ENCODE results near the gene ARID1A. TPM values are rescaled to one million over a fixed set of nuclear protein-coding genes. Genes with fewer than 3 reads are reported as not detected.
A peak's percentile ranks its signal among the peaks of the same experiment; 100 is the strongest.

Gene ARID1A
- total and polyA plus RNA-seq, 9 of the 15 experiments (the other 6 are each of a cell fraction or from before 2014, with no cell fraction given), result 8.3 to 88.3 (median 22.5) TPM

DNA sequence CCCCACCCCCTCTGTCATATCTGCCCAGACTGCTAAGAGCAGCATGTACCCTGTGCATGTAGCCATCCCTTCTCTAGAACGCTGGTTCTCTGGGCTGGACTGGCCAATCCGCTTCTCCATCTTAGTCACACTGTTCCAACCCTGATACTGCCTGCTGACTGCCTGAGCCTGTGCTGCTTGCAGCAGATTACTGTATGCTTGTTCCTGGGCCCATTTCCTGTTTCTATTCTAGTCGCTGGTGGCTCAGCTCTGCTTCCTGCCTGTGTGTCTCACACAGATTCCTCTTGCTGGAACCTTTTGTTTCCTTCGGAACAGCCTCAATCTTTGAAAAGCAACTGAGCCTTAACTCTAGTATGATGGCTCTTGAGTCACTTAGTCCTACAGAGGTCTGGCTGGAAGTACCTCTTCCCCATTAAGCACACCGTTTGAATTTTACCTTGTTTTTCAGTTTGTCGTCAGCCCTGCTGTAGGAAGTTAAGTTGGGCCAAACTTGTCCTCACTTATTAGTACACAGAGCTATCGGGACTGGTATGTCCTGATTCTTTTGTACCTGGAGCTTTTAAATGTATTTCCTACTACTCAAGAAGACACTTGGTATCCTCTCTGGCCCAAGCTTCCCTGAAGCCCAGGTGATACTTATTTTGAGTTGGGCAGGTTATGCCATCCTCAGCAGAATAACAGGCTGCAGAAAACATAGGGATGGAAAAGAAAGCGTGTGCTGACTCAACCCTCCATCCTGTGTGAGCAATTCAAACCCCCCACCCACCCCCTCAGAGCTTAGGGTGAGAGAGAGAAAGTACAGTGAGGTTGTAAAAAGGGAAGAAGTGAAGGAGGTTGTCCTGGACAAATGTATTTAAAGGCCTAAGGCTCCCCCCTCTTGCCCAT, 48.5 kb downstream of the ARID1A start (continued):
- TF ChIP-seq, protein P1, sequence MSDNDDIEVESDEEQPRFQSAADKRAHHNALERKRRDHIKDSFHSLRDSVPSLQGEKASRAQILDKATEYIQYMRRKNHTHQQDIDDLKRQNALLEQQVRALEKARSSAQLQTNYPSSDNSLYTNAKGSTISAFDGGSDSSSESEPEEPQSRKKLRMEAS (CRISPR knock-in tag; IDR thresholded peaks at IDR 0.05), result peak; percentile 83
- TF ChIP-seq MTA3 (IDR thresholded peaks at IDR 0.05; ENCODE audit: borderline replicate concordance), result peak; percentile 95
- no peak for TF ChIP-seq HNRNPL (IDR thresholded peaks at IDR 0.05; ENCODE audit: low read depth, low read length)
- no peak for TF ChIP-seq ZNF3 (CRISPR knock-in tag; IDR thresholded peaks at IDR 0.05)
- TF ChIP-seq, protein P2, sequence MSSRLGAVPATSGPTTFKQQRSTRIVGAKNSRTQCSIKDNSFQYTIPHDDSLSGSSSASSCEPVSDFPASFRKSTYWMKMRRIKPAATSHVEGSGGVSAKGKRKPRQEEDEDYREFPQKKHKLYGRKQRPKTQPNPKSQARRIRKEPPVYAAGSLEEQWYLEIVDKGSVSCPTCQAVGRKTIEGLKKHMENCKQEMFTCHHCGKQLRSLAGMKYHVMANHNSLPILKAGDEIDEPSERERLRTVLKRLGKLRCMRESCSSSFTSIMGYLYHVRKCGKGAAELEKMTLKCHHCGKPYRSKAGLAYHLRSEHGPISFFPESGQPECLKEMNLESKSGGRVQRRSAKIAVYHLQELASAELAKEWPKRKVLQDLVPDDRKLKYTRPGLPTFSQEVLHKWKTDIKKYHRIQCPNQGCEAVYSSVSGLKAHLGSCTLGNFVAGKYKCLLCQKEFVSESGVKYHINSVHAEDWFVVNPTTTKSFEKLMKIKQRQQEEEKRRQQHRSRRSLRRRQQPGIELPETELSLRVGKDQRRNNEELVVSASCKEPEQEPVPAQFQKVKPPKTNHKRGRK (tag; IDR thresholded peaks at IDR 0.05), result no peak
- TF ChIP-seq, protein P3, sequence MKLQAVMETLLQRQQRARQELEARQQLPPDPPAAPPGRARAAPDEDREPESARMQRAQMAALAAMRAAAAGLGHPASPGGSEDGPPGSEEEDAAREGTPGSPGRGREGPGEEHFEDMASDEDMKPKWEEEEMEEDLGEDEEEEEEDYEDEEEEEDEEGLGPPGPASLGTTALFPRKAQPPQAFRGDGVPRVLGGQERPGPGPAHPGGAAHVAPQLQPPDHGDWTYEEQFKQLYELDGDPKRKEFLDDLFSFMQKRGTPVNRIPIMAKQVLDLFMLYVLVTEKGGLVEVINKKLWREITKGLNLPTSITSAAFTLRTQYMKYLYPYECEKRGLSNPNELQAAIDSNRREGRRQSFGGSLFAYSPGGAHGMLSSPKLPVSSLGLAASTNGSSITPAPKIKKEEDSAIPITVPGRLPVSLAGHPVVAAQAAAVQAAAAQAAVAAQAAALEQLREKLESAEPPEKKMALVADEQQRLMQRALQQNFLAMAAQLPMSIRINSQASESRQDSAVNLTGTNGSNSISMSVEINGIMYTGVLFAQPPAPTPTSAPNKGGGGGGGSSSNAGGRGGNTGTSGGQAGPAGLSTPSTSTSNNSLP (IDR thresholded peaks at IDR 0.05; ENCODE audit: borderline replicate concordance, low read depth, low read length), result peak; percentile 73; the same call in 1 of the 2 replicates
- TF ChIP-seq TFAM (CRISPR knock-in tag; conservative IDR thresholded peaks at IDR 0.05), result no peak
- 0 out of 2 replicates have a peak, but pooled peaks have one; percentile 8 for TF ChIP-seq RB1 (IDR thresholded peaks at IDR 0.05; ENCODE audit: low read depth)
- peak; percentile 40 for TF ChIP-seq TAF1 (IDR thresholded peaks at IDR 0.05; ENCODE audit: control insufficient read depth, extremely low read depth, insufficient read depth, low read length, severe bottlenecking)
- TF ChIP-seq SNIP1 (IDR thresholded peaks at IDR 0.05; ENCODE audit: low read depth), result no peak
- TF ChIP-seq FIP1L1 (IDR thresholded peaks at IDR 0.05; ENCODE audit: low read depth, low read length, poor library complexity, severe bottlenecking), result no peak
- no peak for TF ChIP-seq ZFPM2 (CRISPR knock-in tag; IDR thresholded peaks at IDR 0.05)
- peak; percentile 80 for TF ChIP-seq MYC (IDR thresholded peaks at IDR 0.05; ENCODE audit: low read depth, low read length)
- no peak for TF ChIP-seq MYC (CRISPR knock-in tag; IDR thresholded peaks at IDR 0.05; ENCODE audit: borderline replicate concordance, low read depth)
- TF ChIP-seq NFXL1 (CRISPR knock-in tag; IDR thresholded peaks at IDR 0.05), result no peak
- TF ChIP-seq POLR2AphosphoS5 (IDR thresholded peaks at IDR 0.05; ENCODE audit: control insufficient read depth, insufficient read depth, low read depth, low read length), result peak; percentile 68
- TF ChIP-seq GABPB2 (CRISPR knock-in tag; conservative IDR thresholded peaks at IDR 0.05), result no peak
- TF ChIP-seq, protein P4, sequence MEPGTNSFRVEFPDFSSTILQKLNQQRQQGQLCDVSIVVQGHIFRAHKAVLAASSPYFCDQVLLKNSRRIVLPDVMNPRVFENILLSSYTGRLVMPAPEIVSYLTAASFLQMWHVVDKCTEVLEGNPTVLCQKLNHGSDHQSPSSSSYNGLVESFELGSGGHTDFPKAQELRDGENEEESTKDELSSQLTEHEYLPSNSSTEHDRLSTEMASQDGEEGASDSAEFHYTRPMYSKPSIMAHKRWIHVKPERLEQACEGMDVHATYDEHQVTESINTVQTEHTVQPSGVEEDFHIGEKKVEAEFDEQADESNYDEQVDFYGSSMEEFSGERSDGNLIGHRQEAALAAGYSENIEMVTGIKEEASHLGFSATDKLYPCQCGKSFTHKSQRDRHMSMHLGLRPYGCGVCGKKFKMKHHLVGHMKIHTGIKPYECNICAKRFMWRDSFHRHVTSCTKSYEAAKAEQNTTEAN (CRISPR knock-in tag; IDR thresholded peaks at IDR 0.05), result no peak
- TF ChIP-seq NCOR1 (IDR thresholded peaks at IDR 0.05), result peak; percentile 85
- TF ChIP-seq, protein P5, sequence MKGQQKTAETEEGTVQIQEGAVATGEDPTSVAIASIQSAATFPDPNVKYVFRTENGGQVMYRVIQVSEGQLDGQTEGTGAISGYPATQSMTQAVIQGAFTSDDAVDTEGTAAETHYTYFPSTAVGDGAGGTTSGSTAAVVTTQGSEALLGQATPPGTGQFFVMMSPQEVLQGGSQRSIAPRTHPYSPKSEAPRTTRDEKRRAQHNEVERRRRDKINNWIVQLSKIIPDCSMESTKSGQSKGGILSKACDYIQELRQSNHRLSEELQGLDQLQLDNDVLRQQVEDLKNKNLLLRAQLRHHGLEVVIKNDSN (CRISPR knock-in tag; IDR thresholded peaks at IDR 0.05), result peak; percentile 62
- TF ChIP-seq, protein P6, sequence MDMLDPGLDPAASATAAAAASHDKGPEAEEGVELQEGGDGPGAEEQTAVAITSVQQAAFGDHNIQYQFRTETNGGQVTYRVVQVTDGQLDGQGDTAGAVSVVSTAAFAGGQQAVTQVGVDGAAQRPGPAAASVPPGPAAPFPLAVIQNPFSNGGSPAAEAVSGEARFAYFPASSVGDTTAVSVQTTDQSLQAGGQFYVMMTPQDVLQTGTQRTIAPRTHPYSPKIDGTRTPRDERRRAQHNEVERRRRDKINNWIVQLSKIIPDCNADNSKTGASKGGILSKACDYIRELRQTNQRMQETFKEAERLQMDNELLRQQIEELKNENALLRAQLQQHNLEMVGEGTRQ (CRISPR knock-in tag; IDR thresholded peaks at IDR 0.05), result no peak

Measured in K562 (cell line).